Measurements from ENCODE around the gene REPS2.

REPS2 gene

DNA sequence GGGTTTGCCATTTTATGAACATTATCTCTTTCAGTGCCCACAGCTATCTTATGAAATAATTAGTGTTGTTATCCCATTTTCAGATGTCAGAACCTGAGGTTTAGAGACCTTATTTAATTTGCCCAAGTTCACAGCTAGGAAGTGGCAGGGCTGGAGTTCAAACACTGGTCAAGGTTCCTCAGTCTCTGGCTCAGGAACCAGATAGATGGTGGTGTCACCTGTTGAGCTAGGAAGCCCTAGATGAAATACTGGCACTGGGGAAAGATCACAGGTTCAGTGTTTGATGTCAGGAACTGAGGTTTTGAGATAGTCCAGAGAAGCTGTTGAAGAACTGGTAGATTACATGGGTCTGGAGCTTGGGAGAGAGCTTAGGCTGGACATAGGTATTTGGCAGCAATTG lies 85.4 kb downstream of the REPS2 start:
- Mint-ChIP-seq H3K4me3 (no peak overlapping the region), H3K36me3 (no peaks in the 10 kb centered on the region), H3K27ac (no peak overlapping the region), H3K9me3 (no peaks in the 10 kb centered on the region), H3K4me1 (peaks cover 8% of the 10 kb centered on the region)
- DNase-seq (ENCODE audit: low spot score in 2 of 2): no peak
- no peak for ATAC-seq

DNA sequence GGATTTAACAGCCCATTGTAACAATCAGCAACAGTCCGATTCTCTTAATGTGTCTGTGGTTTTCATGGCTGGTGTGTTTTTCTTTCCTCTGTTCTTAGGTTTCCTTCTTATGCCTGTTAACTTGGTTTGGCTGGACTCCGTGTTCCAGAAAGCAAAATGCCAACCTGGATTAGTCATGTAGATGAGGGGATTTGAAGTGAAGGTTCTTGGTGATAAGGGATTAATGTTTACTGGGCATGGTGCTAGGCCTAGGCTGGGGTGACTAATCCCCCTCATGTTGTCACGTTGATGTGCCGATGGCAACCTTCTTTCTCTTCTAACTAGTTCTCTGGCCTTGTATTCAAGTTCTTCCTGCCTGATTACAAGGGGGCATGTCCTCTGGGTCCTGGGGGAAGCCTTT lies 85.9 kb downstream of the REPS2 start:
- Mint-ChIP-seq H3K27ac (no peak overlapping the region), H3K36me3 (no peaks in the 10 kb centered on the region), H3K9me3 (no peaks in the 10 kb centered on the region), H3K4me3 (no peak overlapping the region), H3K4me1 (peaks cover 8% of the 10 kb centered on the region)
- ATAC-seq (no peak), DNase-seq (ENCODE audit: low spot score in 2 of 2) (no peak)

DNA sequence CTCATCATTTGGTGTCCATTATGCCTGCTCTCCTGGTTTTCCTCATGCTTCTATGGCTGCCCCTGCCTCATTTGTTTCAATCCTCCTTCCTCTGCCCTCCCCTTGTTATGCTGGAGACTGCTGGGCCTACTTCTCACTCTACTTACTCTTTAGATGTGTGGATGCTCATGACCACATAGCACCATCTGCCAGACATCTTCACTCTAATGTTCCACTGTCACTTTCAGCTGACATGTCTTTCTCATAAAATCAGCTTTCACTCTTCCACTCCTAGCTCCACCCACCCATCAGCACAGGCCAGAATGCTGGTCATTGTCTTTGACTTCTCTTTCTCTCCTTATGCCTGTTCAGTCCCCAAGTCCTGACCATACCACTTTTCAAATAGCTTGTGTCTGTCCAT lies 86.8 kb downstream of the REPS2 start:
- DNase-seq (ENCODE audit: low spot score in 2 of 2): no peak

DNA sequence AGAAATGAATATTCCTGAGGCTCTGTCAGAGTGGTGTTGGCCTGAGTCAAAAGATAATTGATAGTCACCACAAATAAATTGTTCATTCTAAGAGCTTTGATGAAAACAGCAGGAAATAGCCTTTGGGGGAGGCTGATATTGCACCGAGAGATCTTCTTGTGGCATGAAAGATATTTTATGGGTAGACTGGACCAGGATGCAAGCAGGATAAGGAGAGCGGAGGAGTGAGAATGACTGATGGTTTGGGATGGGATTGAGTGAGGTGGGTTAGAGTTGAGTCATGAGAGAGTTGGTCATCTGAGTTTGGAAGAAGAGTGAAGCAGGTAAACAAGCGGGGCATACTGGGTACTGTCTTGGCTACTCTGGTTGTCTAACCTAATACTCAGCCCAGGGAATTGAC lies 88.7 kb downstream of the REPS2 start:
- Mint-ChIP-seq H3K27ac (no peak overlapping the region), H3K4me3 (no peak overlapping the region), H3K36me3 (no peaks in the 10 kb centered on the region), H3K4me1 (peaks cover 8% of the 10 kb centered on the region), H3K9me3 (no peaks in the 10 kb centered on the region)
- no peak for ATAC-seq
- no peak for DNase-seq (ENCODE audit: low spot score in 2 of 2)

More for the DNA sequence above, 86.8 kb downstream of the REPS2 start:
- ATAC-seq: no peak
- no peak overlapping the region for H3K4me3 Mint-ChIP-seq
- no peaks in the 10 kb centered on the region for H3K9me3 Mint-ChIP-seq
- H3K4me1 Mint-ChIP-seq: peaks cover 8% of the 10 kb centered on the region
- no peak overlapping the region for H3K27ac Mint-ChIP-seq
- H3K36me3 Mint-ChIP-seq: no peaks in the 10 kb centered on the region

DNA sequence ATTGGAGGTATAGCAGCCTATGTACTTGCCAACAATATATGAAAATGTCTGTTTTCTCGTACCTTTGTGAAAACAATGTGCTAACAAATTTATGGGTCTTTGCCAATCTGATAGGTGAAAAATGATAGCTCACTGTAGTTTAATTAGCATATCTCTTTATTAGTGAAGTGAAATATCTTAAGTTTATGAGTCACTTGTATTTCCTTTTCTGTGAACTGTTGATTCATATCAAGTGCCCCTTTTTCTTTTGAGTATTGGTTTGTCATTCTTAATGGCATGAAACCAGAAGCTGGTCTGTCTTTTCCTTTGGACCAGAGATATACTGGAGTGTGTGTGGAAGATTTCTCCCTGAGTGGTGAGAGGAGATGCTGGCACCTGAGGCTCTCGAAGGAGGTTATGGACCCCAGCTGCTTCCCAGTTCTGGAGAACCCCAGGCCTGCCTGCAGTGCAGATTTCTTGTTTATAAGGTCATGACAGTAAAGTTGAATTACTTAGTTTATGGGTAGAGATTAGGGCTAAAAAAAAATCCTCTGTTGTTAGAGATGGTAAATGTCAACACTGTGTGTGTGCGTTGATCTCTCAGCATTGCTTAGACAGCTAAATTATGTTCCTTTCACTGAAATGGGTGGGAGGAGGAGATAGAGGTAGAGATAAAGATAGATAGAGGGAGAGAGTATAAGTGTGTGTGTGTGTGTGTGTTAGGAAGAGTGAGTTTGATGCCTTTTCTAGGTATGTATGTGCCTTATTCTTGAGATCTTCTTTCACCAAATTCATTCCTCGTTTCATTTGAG lies 89.9 kb downstream of the REPS2 start:
- Mint-ChIP-seq H3K36me3 (no peaks in the 10 kb centered on the region), H3K27ac (no peak overlapping the region), H3K4me3 (no peak overlapping the region), H3K9me3 (no peaks in the 10 kb centered on the region), H3K4me1 (peaks cover 8% of the 10 kb centered on the region)
- DNase-seq (ENCODE audit: low spot score in 2 of 2) (no peak), ATAC-seq (peak; percentile 37)

DNA sequence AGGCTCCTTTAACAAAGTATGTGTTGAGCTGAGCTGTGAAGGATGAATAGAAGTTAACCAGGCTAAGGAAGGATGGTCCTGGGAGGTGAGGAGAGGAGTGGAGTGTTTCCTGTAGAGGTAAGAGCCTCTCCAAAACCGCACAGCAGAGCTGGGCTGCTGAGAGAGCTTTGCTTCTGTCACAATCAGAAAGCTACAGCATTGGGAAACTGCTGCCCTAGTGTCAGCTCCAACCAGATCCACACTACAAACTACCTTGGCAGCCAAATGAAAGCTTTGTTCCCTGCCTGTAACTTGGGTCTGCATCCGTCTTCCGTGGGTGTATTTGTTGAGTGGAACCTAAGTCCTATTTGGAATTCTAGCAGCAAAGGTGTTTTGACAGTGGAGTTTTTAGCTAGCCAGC lies 91.8 kb downstream of the REPS2 start:
- H3K36me3 Mint-ChIP-seq: no peaks in the 10 kb centered on the region
- ATAC-seq (no peak), DNase-seq (ENCODE audit: low spot score in 2 of 2) (no peak)
- H3K4me1 Mint-ChIP-seq: peaks cover 8% of the 10 kb centered on the region
- H3K4me3 Mint-ChIP-seq: no peak overlapping the region
- H3K27ac Mint-ChIP-seq: no peak overlapping the region
- H3K9me3 Mint-ChIP-seq: no peaks in the 10 kb centered on the region

DNA sequence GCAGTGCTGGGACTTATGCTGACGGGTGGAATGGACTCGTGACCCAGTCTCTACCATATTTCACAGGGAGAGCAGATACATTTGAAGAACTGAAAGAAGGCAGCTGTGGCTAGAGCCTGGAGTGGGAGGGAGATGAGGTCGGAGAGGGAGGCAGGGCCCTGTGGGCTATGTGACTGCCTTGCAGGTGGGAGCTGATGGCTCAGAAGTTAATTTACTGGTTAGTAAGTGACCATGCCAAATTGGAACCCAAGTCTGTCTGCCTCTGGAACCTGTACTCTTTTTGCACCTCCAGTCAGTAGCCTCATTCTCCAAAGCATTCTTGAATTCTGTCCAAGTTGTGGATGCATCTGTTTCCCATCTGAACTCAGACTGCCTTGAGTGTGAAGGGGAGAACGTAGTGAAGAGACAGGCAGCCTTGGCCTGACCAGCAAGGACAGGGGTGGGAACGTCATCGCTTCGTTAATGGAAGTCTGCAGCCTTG lies 92.3 kb downstream of the REPS2 start:
- H3K27ac Mint-ChIP-seq: no peak overlapping the region
- no peak overlapping the region for H3K4me3 Mint-ChIP-seq
- DNase-seq (ENCODE audit: low spot score in 2 of 2) (no peak), ATAC-seq (no peak)
- no peaks in the 10 kb centered on the region for H3K9me3 Mint-ChIP-seq
- peaks cover 8% of the 10 kb centered on the region for H3K4me1 Mint-ChIP-seq
- H3K36me3 Mint-ChIP-seq: no peaks in the 10 kb centered on the region

DNA sequence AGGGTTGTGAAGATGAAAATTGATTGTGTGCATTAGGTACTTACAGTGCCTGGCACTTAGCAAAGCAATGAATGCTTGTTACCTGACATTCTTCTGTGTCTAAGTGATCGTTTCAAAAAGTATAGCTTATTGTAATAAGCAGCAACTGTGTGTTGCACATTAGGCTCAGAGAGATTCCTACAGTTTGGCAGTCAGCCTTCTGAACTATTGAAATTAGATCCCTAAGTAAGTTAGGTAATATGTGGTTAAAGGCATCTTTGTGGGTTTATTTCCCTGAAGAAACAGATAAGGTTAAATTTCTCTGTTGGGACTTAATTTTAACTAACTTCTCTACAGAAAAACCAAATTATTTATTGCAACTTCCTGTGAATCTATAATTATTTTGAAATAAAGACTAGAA lies 93.4 kb downstream of the REPS2 start:
- DNase-seq (ENCODE audit: low spot score in 2 of 2) (no peak), ATAC-seq (no peak)
- Mint-ChIP-seq H3K27ac (no peak overlapping the region), H3K9me3 (no peaks in the 10 kb centered on the region), H3K4me3 (no peak overlapping the region), H3K4me1 (peaks cover 8% of the 10 kb centered on the region), H3K36me3 (no peaks in the 10 kb centered on the region)

DNA sequence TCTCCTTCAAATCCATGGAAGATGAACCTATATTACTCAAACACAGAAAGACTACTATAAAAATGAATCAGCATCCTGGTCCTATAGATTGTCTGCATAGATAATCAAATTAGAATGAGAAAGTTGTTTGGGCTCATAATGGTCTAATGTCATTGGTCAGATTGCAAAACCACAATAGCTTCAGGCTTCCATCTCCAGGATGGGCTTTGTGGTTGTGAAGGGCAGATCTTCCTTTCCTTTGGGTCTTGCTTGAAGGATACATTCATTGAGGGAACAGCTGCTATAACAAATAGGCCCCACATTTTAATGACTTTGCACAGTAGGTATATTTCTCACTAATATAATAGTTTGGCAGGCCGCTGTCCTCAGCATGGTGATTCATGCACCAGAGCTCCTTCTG lies 94.3 kb downstream of the REPS2 start:
- peaks cover 8% of the 10 kb centered on the region for H3K4me1 Mint-ChIP-seq
- H3K9me3 Mint-ChIP-seq: no peaks in the 10 kb centered on the region
- no peak for DNase-seq (ENCODE audit: low spot score in 2 of 2)
- H3K27ac Mint-ChIP-seq: no peak overlapping the region
- no peaks in the 10 kb centered on the region for H3K36me3 Mint-ChIP-seq
- no peak overlapping the region for H3K4me3 Mint-ChIP-seq
- no peak for ATAC-seq

DNA sequence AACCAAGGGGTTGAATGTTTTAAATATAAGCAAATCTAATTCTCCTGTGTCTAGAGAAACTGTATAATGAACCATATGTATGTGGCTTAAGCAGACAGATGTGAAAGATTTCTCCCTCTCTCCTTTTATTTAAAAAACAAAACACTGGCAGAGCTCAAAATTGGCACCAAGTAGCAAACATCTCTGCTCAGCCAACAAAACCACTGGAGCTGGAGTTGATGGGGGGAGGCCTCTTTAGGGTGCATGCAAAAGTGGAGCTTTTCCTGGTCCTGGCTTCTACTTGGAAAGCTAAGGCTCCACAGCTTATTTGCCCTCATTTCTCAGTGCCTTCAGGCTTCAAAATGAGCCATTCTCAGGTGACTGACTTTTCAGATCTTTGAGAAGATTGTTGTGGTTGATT lies 95.6 kb downstream of the REPS2 start:
- Mint-ChIP-seq H3K4me3 (no peak overlapping the region), H3K9me3 (no peaks in the 10 kb centered on the region), H3K4me1 (no peaks in the 10 kb centered on the region), H3K27ac (no peak overlapping the region), H3K36me3 (no peaks in the 10 kb centered on the region)
- ATAC-seq (no peak), DNase-seq (ENCODE audit: low spot score in 2 of 2) (no peak)

DNA sequence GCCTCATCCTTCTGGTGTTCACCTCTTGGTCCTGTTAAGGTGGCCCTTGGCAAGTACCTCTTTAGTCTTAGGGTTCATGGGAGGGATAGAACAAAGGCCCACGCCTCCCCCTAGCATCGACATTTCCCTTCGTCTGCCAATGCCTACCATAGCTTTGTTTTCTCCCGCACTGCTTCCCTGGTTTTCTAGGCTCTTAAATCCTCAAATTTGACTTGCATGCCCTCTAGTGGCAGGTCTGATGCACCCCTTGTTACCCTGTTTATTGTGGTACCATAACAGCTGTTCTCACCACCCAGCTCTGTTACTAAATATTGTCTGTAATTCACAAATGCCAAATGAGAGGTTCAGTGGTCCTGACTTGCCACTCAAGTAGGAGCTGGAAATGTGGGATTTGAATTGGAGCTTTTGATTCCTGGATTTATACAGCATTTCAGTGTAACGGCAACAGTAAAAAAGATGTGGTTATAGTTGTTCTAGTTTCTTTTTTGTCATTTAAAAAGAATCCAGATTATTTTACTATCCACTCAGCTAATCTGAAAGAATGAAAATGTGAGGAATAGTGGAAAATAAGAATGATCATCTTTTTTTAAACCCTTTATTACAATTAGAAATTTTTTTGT lies 100.1 kb downstream of the REPS2 start:
- H3K4me1 Mint-ChIP-seq: no peaks in the 10 kb centered on the region
- no peaks in the 10 kb centered on the region for H3K36me3 Mint-ChIP-seq
- H3K4me3 Mint-ChIP-seq: no peak overlapping the region
- DNase-seq (ENCODE audit: low spot score in 2 of 2) (peak; percentile 4 to 55), ATAC-seq (peak; percentile 65)
- H3K27ac Mint-ChIP-seq: no peak overlapping the region
- H3K9me3 Mint-ChIP-seq: no peaks in the 10 kb centered on the region

DNA sequence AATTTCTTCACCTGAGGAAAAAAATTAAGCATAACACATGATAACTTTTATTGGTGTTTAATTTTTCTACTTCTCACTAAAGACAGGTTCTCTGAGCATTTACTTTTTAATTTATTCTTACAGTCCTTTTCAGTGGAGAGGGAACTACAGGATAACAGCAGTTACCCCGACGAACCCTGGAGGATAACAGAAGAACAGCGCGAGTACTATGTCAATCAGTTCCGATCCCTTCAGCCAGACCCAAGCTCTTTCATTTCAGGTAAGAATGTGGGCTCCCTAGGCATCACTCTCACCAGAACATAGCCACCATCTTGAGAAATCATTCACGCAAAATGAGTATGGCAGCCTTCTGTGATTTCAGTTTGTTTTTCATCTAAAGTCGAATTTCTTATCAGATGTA lies 100.8 kb downstream of the REPS2 start:
- H3K4me1 Mint-ChIP-seq: no peaks in the 10 kb centered on the region
- H3K9me3 Mint-ChIP-seq: no peaks in the 10 kb centered on the region
- no peak overlapping the region for H3K27ac Mint-ChIP-seq
- no peak overlapping the region for H3K4me3 Mint-ChIP-seq
- no peak for DNase-seq (ENCODE audit: low spot score in 2 of 2)
- ATAC-seq: no peak
- H3K36me3 Mint-ChIP-seq: no peaks in the 10 kb centered on the region

DNA sequence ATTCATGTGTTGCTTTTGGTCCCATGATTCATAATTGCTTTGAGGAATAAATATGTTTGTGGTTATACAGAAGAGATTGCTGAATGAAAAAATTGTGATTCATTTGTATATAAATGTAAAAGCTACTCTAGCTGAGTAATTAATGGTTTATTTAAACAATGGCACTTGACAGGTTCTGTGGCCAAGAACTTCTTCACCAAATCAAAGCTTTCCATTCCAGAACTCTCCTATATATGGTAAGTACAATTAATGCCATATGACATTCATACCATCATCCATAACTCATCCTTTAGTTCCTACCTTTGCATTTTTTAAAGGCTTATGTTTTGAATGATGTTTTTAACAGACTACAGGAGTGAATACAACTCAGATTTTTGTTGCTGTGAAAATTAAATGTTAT lies 105.8 kb downstream of the REPS2 start:
- no peak overlapping the region for H3K27ac Mint-ChIP-seq
- no peaks in the 10 kb centered on the region for H3K36me3 Mint-ChIP-seq
- no peaks in the 10 kb centered on the region for H3K9me3 Mint-ChIP-seq

DNA sequence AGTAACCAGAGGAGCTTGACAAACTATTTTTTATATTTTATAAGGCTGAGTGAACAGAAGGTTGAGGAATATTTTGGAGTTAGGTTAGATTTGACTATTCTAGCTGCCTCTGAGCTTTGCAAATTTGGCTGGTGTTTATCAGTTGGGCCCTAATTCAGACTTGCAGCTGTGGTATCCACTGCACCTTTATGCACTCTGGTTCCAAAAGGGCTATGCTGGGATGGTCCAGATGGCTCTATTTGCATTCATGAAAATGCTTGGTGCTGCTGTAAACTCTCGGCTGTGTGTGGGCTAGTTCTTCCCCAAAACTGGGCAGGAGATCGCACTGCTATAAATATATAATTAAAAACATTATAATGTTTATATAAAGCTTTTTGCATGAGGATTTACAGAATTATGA lies 106.3 kb downstream of the REPS2 start:
- Mint-ChIP-seq H3K4me3 (no peak overlapping the region), H3K36me3 (no peaks in the 10 kb centered on the region), H3K9me3 (no peaks in the 10 kb centered on the region), H3K4me1 (no peaks in the 10 kb centered on the region), H3K27ac (no peak overlapping the region)
- no peak for DNase-seq (ENCODE audit: low spot score in 2 of 2)
- no peak for ATAC-seq

More for the DNA sequence above, 105.8 kb downstream of the REPS2 start:
- ATAC-seq (no peak), DNase-seq (ENCODE audit: low spot score in 2 of 2) (no peak)
- no peak overlapping the region for H3K4me3 Mint-ChIP-seq
- no peaks in the 10 kb centered on the region for H3K4me1 Mint-ChIP-seq

DNA sequence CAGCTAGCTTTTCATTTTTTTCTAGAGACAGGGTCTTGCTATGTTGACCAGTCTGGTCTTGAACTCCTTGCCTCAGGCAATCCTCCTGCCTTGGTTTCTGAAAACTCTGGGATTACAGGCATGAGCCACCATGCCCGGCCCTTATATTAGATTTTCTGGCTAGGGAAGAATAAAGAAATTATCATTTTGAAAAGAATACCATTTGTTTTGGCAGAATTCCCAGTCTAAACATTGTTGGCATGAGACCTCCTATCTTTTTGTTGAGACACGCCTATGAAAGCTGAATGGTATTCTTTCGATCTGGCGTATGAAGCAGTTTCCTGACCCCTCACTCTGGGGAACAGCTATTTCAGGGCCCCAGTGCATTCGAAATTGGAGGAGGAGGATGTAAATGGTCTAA lies 107.0 kb downstream of the REPS2 start:
- Mint-ChIP-seq H3K36me3 (no peaks in the 10 kb centered on the region), H3K27ac (no peak overlapping the region), H3K9me3 (no peaks in the 10 kb centered on the region), H3K4me3 (no peak overlapping the region), H3K4me1 (no peaks in the 10 kb centered on the region)
- DNase-seq (ENCODE audit: low spot score in 2 of 2) (no peak), ATAC-seq (no peak)

DNA sequence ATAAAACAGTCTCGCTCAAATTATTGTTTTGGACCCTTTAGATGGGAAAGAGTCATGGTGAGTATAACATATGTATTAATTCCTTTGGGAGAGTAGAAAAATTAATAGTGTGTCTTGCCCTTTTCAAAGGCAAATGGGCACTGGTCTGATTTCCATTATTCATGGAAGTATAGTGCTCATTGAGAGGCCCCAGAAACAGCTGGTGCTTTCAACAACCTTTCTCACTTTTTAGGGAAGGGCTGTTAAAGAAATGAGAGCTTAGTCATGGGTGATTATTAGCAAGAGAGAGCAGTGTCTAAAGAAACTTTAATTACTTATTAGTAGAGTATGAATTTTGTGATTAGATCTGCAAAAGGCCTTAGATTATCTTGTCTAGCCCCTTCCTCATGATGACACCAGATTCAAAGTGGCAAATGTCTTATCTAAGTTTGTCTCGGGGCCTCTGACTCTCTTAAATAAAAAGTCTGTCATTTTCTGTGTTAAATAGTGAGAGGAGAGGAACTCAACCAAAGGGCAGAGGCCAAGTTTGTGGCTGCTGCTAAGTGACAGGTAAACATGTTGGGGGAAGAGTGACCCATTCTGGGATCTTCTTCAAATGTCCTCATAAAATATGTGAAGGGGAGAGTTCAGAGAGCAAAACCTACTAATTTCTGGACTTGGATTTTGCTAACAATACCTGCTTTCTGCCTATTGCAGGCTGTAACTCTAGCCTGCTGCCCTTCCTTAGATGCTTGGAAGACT lies 110.6 kb downstream of the REPS2 start:
- no peak overlapping the region for H3K4me3 Mint-ChIP-seq
- no peak overlapping the region for H3K27ac Mint-ChIP-seq
- no peaks in the 10 kb centered on the region for H3K9me3 Mint-ChIP-seq
- ATAC-seq (no peak), DNase-seq (ENCODE audit: low spot score in 2 of 2) (no peak)
- H3K4me1 Mint-ChIP-seq: no peaks in the 10 kb centered on the region
- H3K36me3 Mint-ChIP-seq: no peaks in the 10 kb centered on the region
